ENCODE results near the gene SPEF2.

GRCh38 chr5:35794328-35794619 lies 176.6 kb downstream of the SPEF2 start:
- TF ChIP-seq GATA2 (IDR thresholded peaks at IDR 0.05; ENCODE audit: low read depth, low read length) (no peak), GATA3 (IDR thresholded peaks at IDR 0.05; ENCODE audit: low read depth, low read length) (no peak)

Measured in SH-SY5Y (cell line).